SK-N-MC (cell line): ENCODE data around the gene ABCC1.

Experiments used
- DNase-seq: peaks from one replicate; pipeline ENCODE4 v3.0.0-alpha.2; 2011; ENCODE audit warnings: low read depth, low spot score
- H3K27ac ChIP-seq: fragments of 200-600 bp; sonication (generic); 2 replicates; pipeline ENCODE4 v1.5.1; 2016; ENCODE audit warnings: mixed run types
- H3K36me3 ChIP-seq: fragments of 200-600 bp; sonication (generic); 2 replicates; pipeline ENCODE4 v1.6.1; 2017; ENCODE audit warnings: antibody characterized with exemption, low read length, mixed read lengths; ENCODE audit not compliant: insufficient read depth
- H3K4me3 ChIP-seq: fragments of 200-600 bp; sonication (generic); 2 replicates; pipeline ENCODE4 v1.5.1; 2016
- H3K9ac ChIP-seq: fragments of 200-600 bp; sonication (generic); 2 replicates; pipeline ENCODE4 v1.8.0; 2017; ENCODE audit warnings: mixed run types, mixed read lengths; ENCODE audit not compliant: insufficient read length
- H3K9me3 ChIP-seq: fragments of 200-600 bp; sonication (generic); 2 replicates; pipeline ENCODE4 v1.6.1; 2017; ENCODE audit warnings: low read depth, mild to moderate bottlenecking, antibody characterized with exemption, low read length, moderate library complexity, mixed read lengths
- EZH2 ChIP-seq: fragments of 200-600 bp; sonication (generic); IDR thresholded peaks from one replicate; pipeline ENCODE4 v1.6.1; 2017; ENCODE audit warnings: antibody characterized with exemption
- FOXP2 ChIP-seq: optimal IDR thresholded peaks from 2 replicates; pipeline ENCODE3; 2011; ENCODE audit warnings: mild to moderate bottlenecking, moderate library complexity; ENCODE audit not compliant: insufficient read depth; ENCODE audit errors: extremely low read length, control extremely low read depth
- POLR2AphosphoS5 ChIP-seq: IDR thresholded peaks from 2 replicates; pipeline ENCODE4 v1.6.1; 2012; ENCODE audit warnings: mild to moderate bottlenecking, low read depth, low read length, borderline replicate concordance

ABCC1 gene

DNA sequence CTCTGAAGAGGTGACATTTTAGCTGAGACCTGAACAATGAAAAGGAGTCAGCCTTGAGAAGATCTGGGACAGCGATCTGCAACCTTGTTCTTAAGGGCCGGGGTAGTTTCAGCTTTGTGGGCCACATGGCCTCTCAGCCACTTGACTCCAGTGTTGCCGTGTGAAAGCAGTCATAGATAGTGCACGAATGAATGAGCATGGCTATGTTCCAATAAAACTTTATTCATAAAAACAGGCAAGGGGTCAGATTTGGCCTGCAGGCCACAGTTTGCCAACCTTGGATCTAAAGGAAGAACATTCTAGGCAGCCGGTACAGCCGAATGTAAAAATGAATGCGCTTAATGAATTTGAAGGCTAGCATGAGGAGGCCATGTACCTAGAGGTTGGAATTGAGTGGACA is 190.4 kb downstream of the ABCC1 start:
- Histone ChIP-seq H3K9ac (no peak overlapping the region), H3K36me3 (peaks cover 35% of the 10 kb centered on the region; the same call in 1 of the 2 replicates), H3K4me3 (no peak overlapping the region), H3K27ac (no peak overlapping the region), H3K9me3 (no peaks in the 10 kb centered on the region)
- DNase-seq = no peak
- TF ChIP-seq POLR2AphosphoS5 (no peak), FOXP2 (no peak), EZH2 (no peak)

DNA sequence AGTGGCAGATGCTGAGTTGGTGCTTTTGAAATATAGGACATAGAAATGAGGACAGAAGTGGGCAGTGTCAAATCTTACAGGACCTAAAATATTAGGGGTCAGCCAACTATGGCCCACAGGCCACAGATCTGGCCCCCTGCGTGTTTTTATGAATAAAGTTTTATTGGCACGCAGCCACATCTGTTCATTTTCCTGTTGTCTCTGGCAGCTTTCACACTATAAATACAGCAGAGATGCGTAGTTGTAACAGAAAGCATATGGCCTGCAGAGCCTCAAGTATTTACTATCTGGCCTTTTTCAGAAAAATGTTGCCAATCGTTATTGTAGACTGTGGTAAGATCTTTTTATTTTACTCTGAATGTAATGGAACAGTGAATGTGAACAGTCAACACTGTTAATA is 191.1 kb downstream of the ABCC1 start:
- DNase-seq = no peak
- H3K9me3 ChIP-seq = no peaks in the 10 kb centered on the region
- no peak overlapping the region for H3K4me3 ChIP-seq
- no peak for TF ChIP-seq FOXP2
- TF ChIP-seq EZH2 = no peak
- no peak for TF ChIP-seq POLR2AphosphoS5
- H3K9ac ChIP-seq = no peak overlapping the region
- peaks cover 35% of the 10 kb centered on the region; the same call in 1 of the 2 replicates for H3K36me3 ChIP-seq
- H3K27ac ChIP-seq = no peak overlapping the region

DNA sequence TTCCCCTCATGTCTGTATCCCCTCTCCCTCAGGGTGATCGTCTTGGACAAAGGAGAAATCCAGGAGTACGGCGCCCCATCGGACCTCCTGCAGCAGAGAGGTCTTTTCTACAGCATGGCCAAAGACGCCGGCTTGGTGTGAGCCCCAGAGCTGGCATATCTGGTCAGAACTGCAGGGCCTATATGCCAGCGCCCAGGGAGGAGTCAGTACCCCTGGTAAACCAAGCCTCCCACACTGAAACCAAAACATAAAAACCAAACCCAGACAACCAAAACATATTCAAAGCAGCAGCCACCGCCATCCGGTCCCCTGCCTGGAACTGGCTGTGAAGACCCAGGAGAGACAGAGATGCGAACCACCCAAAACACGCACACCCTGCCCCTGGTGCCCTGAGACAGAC is 191.7 kb downstream of the ABCC1 start:
- Histone ChIP-seq H3K27ac (no peak overlapping the region), H3K36me3 (peaks cover 35% of the 10 kb centered on the region; the same call in 1 of the 2 replicates), H3K4me3 (no peak overlapping the region), H3K9me3 (no peaks in the 10 kb centered on the region), H3K9ac (no peak overlapping the region)
- no peak for DNase-seq
- TF ChIP-seq POLR2AphosphoS5 (no peak), FOXP2 (no peak), EZH2 (no peak)

DNA sequence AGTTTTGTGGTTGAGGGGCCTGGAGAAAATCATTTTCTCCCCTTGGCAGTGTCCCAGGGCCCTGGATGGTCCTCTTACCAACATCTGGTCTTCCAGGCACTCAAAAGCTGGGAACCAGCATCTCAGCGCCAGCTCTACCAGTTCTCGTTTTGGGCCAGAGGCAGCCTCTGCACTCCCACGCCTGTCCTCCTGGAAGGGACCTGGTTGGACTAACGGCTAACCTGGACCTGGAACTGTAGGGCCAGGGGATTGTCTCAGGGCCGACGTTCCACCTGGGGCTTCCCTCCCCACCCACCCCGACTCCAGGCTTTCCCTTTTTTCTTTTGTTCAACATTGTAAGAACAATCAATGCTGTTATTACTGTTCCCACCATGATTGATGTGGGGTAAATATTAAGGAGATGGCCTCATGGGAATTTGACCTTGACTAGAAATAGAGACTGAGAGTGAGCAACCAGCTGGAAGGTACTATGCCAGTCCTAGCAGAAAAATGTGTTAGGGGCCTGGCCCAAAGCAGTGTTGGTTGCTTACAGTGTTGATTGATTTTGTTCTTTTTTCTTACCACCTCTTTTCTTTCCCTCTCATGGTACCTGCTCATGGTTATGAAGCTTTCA is 192.5 kb downstream of the ABCC1 start:
- Histone ChIP-seq H3K9me3 (no peaks in the 10 kb centered on the region), H3K27ac (no peak overlapping the region), H3K36me3 (peaks cover 28% of the 10 kb centered on the region; the same call in 1 of the 2 replicates), H3K4me3 (no peak overlapping the region), H3K9ac (no peak overlapping the region)
- DNase-seq = no peak
- TF ChIP-seq EZH2 (no peak), FOXP2 (no peak), POLR2AphosphoS5 (no peak)

DNA sequence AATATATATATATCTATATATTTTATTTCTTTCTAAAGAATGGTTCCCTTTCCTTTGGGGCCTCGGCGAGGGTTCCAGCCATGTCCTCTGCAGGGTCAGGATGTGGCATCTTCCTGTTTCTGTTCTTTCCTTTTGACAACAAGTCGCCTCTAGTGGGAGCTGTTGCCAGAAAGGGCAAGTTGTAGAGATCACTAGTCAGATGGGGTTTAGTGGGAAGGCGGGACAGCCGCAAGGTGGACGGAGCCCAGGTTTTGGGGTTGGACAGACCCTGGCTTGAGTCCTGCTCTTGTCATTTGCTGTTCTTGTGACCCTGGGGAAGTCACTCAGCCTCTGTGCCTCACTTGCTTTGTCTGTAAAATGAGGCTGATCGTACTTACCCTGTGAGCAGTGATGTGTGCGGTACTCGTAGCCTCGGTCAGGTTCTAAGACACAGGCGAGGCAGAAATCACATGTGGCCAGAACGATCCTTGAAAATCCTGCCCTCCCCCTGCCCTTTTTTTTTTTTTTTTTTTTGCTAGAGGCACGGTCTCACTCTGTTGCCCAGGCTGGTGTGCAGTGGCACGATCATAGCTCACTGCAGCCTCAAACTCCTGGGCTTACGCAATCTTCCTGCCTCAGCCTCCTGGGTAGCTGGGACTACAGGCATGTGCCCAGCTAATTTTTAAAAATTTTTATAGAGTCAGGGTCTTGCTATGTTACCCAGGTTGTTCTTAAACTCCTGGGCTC is 193.8 kb downstream of the ABCC1 start:
- H3K4me3 ChIP-seq = no peak overlapping the region
- peaks cover 21% of the 10 kb centered on the region; the same call in 1 of the 2 replicates for H3K36me3 ChIP-seq
- H3K9me3 ChIP-seq = no peaks in the 10 kb centered on the region
- DNase-seq = no peak
- no peak overlapping the region for H3K9ac ChIP-seq
- no peak overlapping the region for H3K27ac ChIP-seq
- TF ChIP-seq FOXP2 = no peak
- no peak for TF ChIP-seq EZH2
- no peak for TF ChIP-seq POLR2AphosphoS5

DNA sequence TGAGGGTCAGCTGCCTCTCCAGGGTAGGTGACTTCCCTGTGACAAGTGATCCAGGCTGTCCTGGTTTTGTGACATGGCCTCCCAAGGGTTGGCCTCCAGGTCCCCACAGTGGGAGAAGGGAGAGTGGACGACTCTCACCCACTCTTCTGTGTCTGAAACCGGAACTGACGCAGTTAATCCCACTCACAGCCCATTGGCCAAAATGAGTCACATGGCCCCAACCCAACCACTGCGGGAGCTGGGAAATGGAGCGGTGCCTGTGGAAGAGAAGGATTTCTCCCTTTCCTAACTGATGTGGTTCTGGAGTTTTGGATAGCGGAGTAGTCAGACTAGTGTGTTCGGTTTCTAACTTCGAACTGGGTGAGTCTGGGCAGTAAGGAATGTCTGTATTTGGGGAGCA is 194.5 kb downstream of the ABCC1 start:
- no peak overlapping the region for H3K4me3 ChIP-seq
- H3K27ac ChIP-seq = no peak overlapping the region
- peaks cover 14% of the 10 kb centered on the region; the same call in 1 of the 2 replicates for H3K36me3 ChIP-seq
- DNase-seq = no peak
- no peaks in the 10 kb centered on the region for H3K9me3 ChIP-seq
- TF ChIP-seq POLR2AphosphoS5 = no peak
- TF ChIP-seq EZH2 = no peak
- no peak for TF ChIP-seq FOXP2
- H3K9ac ChIP-seq = no peak overlapping the region

DNA sequence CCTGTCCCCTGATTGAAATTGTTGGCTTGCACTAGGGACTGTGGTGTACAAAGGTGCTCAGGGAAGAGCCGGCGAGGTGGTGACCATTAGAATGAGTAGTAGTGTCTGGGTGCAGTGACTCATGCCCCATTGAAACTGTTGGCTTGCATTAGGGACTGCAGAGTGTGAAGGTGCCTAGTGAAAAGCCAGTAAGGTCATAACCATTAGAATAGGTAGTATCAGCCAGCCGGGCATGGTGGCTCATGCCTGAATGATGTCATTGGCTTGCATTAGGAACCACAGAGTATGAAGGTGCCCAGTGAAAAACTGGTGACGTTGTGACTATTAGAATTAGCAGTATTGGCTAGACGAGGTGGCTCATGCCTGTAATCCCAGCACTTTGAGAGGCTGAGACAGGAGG is 195.0 kb downstream of the ABCC1 start:
- DNase-seq = no peak
- Histone ChIP-seq H3K27ac (no peak overlapping the region), H3K4me3 (no peak overlapping the region), H3K9ac (no peak overlapping the region), H3K36me3 (peaks cover 12% of the 10 kb centered on the region; the same call in 1 of the 2 replicates), H3K9me3 (no peaks in the 10 kb centered on the region)
- no peak for TF ChIP-seq POLR2AphosphoS5
- TF ChIP-seq FOXP2 = no peak
- TF ChIP-seq EZH2 = no peak

DNA sequence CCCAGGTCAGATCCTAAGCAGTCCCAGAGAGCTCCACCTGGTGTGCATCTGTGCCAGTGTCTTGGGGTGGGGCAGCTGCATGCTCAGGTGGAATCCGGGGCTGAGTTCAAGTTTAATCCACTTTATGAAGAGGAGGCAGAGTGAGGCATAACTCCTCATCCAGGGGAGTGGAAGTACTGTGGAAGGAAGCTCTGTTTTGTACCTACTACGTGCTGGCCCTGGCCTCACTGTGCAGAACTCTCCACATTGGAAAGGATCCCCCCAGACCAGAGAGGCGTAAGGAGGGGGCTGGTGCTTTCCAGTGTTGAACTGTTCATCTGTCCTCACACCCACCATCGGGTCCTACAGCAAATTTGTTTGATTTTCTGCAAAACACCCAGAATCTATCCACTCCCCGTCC is 195.9 kb downstream of the ABCC1 start:
- no peak for TF ChIP-seq FOXP2
- no peak for DNase-seq
- H3K36me3 ChIP-seq = peaks cover 12% of the 10 kb centered on the region; the same call in 1 of the 2 replicates
- no peak overlapping the region for H3K9ac ChIP-seq
- no peak overlapping the region for H3K27ac ChIP-seq
- no peak overlapping the region for H3K4me3 ChIP-seq
- H3K9me3 ChIP-seq = no peaks in the 10 kb centered on the region
